Vagina (tissue), 2 donors: ENCODE results near the gene URI1.
"Not testable (repeated sequence)": the region's sequence is repeated elsewhere in the genome, so short reads cannot be mapped to it uniquely, and the experiment has no call there.

Source experiments
- CTCF ChIP-seq, 3 experiments: fragments of 450-650 bp in 2 of 3; fragments of 200-600 bp in 1 of 3; sonication (generic) in 1 of 3; IDR thresholded peaks; one replicate each; pipeline ENCODE4 v1.5.1; 2017 to 2019; ENCODE audit warnings: antibody characterized with exemption in 3 of 3, mild to moderate bottlenecking in 2 of 3, moderate library complexity in 2 of 3
- POLR2A ChIP-seq, 2 donors: fragments of 450-650 bp; IDR thresholded peaks; one replicate each; pipeline ENCODE4 v1.6.1; 2017; ENCODE audit warnings: antibody characterized with exemption in 2 of 2, mild to moderate bottlenecking in 2 of 2, moderate library complexity in 2 of 2
- POLR2AphosphoS5 ChIP-seq, 2 donors: sonication (generic); formaldehyde crosslinking; IDR thresholded peaks; one replicate each; pipeline ENCODE4 v1.9.0; 2017; ENCODE audit warnings: antibody characterized with exemption in 2 of 2, mild to moderate bottlenecking in 2 of 2, low read depth in 1 of 2; ENCODE audit not compliant: insufficient read depth in 1 of 2

GRCh38 chr19:29948759-29949470 lies 6.9 kb downstream of the URI1 start:
- TF ChIP-seq CTCF (IDR thresholded peaks at IDR 0.05); POLR2A (IDR thresholded peaks at IDR 0.05); POLR2AphosphoS5 (IDR thresholded peaks at IDR 0.05; ENCODE audit: insufficient read depth in 1 of 2, low read depth in 1 of 2): not testable (repeated sequence)
